Measurements from ENCODE around the gene CLPTM1L. TPM values are rescaled to one million over a fixed set of nuclear protein-coding genes. Genes with fewer than 3 reads are reported as not detected.
"Not testable (repeated sequence)": the region's sequence is repeated elsewhere in the genome, so short reads cannot be mapped to it uniquely, and the experiment has no call there.

CLPTM1L gene
- total and polyA plus RNA-seq, 7 donors, result 33.1 to 90.5 (median 52.5) TPM

- 64 to 83% methylated on average over 19 of the region's 19 CpGs for WGBS, 2 donors
- Histone ChIP-seq H3K4me1 (no peaks in the 10 kb centered on the region), H3K36me3 (peaks cover 23 to 97% (median 72%) of the 10 kb centered on the region in 4 donors), H3K27ac (no peak overlapping the region), H3K9me3 (no peaks in the 10 kb centered on the region), H3K27me3 (no peaks in the 10 kb centered on the region), H3K4me3 (no peak overlapping the region)
- no peak for DNase-seq
- intact Hi-C loops (cut with DNase I), result no loop called here
- TF ChIP-seq CTCF (IDR thresholded peaks at IDR 0.05) (no peak), POLR2A (IDR thresholded peaks at IDR 0.05) (no peak), EP300 (IDR thresholded peaks at IDR 0.05) (no peak), POLR2AphosphoS5 (IDR thresholded peaks at IDR 0.05) (no peak)
Observed at GRCh38 chr5:1335540-1336095, 9.3 kb downstream of the CLPTM1L start.

- Histone ChIP-seq H3K9me3 (no peaks in the 10 kb centered on the region), H3K36me3 (peaks cover 23 to 97% (median 70%) of the 10 kb centered on the region in 4 donors), H3K4me3 (no peak overlapping the region), H3K4me1 (no peaks in the 10 kb centered on the region), H3K27me3 (no peaks in the 10 kb centered on the region), H3K27ac (no peak overlapping the region)
- TF ChIP-seq EP300 (IDR thresholded peaks at IDR 0.05), result no peak
- TF ChIP-seq POLR2AphosphoS5 (IDR thresholded peaks at IDR 0.05), result no peak
- TF ChIP-seq CTCF (IDR thresholded peaks at IDR 0.05), result no peak
- no peak for DNase-seq
- WGBS, 2 donors, result 96% methylated on average over 32 of the region's 32 CpGs
- intact Hi-C loops (cut with DNase I), result no loop called here
Observed at GRCh38 chr5:1334831-1335539, 9.9 kb downstream of the CLPTM1L start.

- 93 to 97% methylated on average over 14 of the region's 14 CpGs for WGBS, 2 donors
- H3K9me3 ChIP-seq, result no peaks in the 10 kb centered on the region
- H3K27ac ChIP-seq, result no peak overlapping the region
- no peaks in the 10 kb centered on the region for H3K27me3 ChIP-seq
- intact Hi-C loops (cut with DNase I), result no loop called here
- H3K4me1 ChIP-seq, result no peaks in the 10 kb centered on the region
- H3K4me3 ChIP-seq, result no peak overlapping the region
- TF ChIP-seq POLR2A (IDR thresholded peaks at IDR 0.05) (no peak), POLR2AphosphoS5 (IDR thresholded peaks at IDR 0.05) (no peak), EP300 (IDR thresholded peaks at IDR 0.05) (no peak), CTCF (IDR thresholded peaks at IDR 0.05) (no peak)
- DNase-seq, result no peak
- H3K36me3 ChIP-seq, result peaks cover 21 to 91% (median 67%) of the 10 kb centered on the region in 4 donors
Observed at GRCh38 chr5:1333986-1334385, 10.9 kb downstream of the CLPTM1L start.

GRCh38 chr5:1333286-1333685 lies 11.6 kb downstream of the CLPTM1L start:
- H3K9me3 ChIP-seq; H3K27ac ChIP-seq; H3K4me1 ChIP-seq; H3K4me3 ChIP-seq; intact Hi-C loops (cut with DNase I); DNase-seq; H3K27me3 ChIP-seq: not testable (repeated sequence)
- peaks cover 14 to 84% (median 61%) of the 10 kb centered on the region in 4 donors for H3K36me3 ChIP-seq
- 91 to 94% methylated on average over 5 of the region's 5 CpGs for WGBS, 2 donors

- Histone ChIP-seq H3K27ac (no peak overlapping the region), H3K27me3 (no peaks in the 10 kb centered on the region), H3K4me1 (peaks cover 0 to under 1% (median 0%) of the 10 kb centered on the region in 4 donors), H3K9me3 (no peaks in the 10 kb centered on the region), H3K4me3 (no peak overlapping the region), H3K36me3 (peaks cover 11 to 77% (median 56%) of the 10 kb centered on the region in 4 donors)
- intact Hi-C loops (cut with DNase I), result no loop called here
- no peak for DNase-seq
- 89% methylated on average over 11 of the region's 11 CpGs for WGBS, 2 donors
- TF ChIP-seq EP300 (IDR thresholded peaks at IDR 0.05), result no peak
- no peak for TF ChIP-seq POLR2AphosphoS5 (IDR thresholded peaks at IDR 0.05)
- no peak for TF ChIP-seq POLR2A (IDR thresholded peaks at IDR 0.05)
- no peak for TF ChIP-seq CTCF (IDR thresholded peaks at IDR 0.05)
Observed at GRCh38 chr5:1332461-1333001, 12.4 kb downstream of the CLPTM1L start.

All from sigmoid colon (tissue), 7 donors.